Right lobe of liver (tissue), 4 donors: ENCODE data around the gene FITM1.

ENCODE experiments used
- CTCF ChIP-seq, 4 donors: fragments of 200-600 bp in 3 of 4; fragments of 450-650 bp in 1 of 4; IDR thresholded peaks; one replicate each; pipeline versions ENCODE4 v1.5.1 to v1.8.0; 2016 to 2022; ENCODE audit warnings: antibody characterized with exemption in 4 of 4, mild to moderate bottlenecking in 2 of 4
- POLR2A ChIP-seq: fragments of 450-650 bp; IDR thresholded peaks from one replicate; pipeline ENCODE4 v1.6.1; 2017; ENCODE audit warnings: antibody characterized with exemption, mild to moderate bottlenecking
- donor health status: DM: no; HTN: no; CAD: no.
- donor health status: DM: no; HTN: no; CAD: no.
- donor health status: DM: no; HTN: yes; CAD: no.

- TF ChIP-seq CTCF (IDR thresholded peaks at IDR 0.05) (no peak), POLR2A (no peak)
Measured at GRCh38 chr14:24164518-24164991, 34.1 kb downstream of the FITM1 start.
